ENCODE results near the gene CDK6. TPM values are rescaled to one million over a fixed set of nuclear protein-coding genes. Genes with fewer than 3 reads are reported as not detected.

The CDK6 gene
- total RNA-seq, 4 donors from 2014 or later: 58.1 to 79.1 (median 68.3) TPM

DNA sequence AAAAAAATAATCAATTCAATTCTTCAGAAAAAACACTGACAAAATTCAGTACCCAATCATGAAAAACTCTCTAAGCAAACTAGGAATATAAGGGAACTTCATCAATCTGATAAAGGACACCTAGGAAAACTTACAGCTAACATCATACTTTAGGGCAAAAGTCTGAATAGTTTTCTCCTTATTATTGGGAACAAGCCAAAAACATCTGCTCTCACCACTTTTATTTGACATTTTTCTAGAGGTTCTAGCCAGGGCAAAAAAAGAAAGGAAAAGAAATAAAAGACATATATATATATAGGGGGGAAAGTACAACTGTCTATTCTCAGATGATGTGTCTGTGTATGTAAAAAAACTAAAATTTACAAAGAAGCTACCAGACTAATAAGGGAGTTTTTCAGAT lies 19.0 kb downstream of the CDK6 start:
- Histone ChIP-seq H3K9me3 (no peaks in the 10 kb centered on the region), H3K27me3 (no peaks in the 10 kb centered on the region), H3K36me3 (no peaks in the 10 kb centered on the region), H3K4me1 (peaks cover 6% of the 10 kb centered on the region), H3K4me3 (no peak overlapping the region), H3K27ac (no peak overlapping the region)
- TF ChIP-seq, protein P1, sequence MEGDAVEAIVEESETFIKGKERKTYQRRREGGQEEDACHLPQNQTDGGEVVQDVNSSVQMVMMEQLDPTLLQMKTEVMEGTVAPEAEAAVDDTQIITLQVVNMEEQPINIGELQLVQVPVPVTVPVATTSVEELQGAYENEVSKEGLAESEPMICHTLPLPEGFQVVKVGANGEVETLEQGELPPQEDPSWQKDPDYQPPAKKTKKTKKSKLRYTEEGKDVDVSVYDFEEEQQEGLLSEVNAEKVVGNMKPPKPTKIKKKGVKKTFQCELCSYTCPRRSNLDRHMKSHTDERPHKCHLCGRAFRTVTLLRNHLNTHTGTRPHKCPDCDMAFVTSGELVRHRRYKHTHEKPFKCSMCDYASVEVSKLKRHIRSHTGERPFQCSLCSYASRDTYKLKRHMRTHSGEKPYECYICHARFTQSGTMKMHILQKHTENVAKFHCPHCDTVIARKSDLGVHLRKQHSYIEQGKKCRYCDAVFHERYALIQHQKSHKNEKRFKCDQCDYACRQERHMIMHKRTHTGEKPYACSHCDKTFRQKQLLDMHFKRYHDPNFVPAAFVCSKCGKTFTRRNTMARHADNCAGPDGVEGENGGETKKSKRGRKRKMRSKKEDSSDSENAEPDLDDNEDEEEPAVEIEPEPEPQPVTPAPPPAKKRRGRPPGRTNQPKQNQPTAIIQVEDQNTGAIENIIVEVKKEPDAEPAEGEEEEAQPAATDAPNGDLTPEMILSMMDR (IDR thresholded peaks at IDR 0.05): no peak
- no peak for TF ChIP-seq EP300 (IDR thresholded peaks at IDR 0.05)
- no peak for TF ChIP-seq POLR2A (IDR thresholded peaks at IDR 0.05)
- TF ChIP-seq POLR2AphosphoS5 (IDR thresholded peaks at IDR 0.05): no peak
- DNase-seq (ENCODE audit: low spot score in 2 of 2): no peak

DNA sequence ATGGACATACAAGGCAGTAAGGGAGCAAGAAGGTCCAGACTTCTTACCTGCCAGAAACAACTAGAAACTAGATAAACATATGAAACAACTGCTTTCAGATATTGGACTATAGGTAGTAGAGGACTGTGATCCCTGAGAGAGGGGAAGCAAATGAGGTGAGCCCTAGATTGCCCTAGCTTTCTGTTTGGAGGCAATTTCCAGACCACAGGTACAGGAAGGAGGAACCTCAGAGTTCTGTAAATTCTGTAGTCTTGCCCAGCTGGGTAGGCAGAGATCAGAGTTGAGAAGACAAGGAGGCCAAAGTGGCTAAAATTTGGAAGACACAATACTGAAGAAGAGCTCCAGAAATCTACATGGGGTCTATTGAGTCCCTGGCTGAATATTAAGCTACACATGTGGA lies 21.0 kb downstream of the CDK6 start:
- Histone ChIP-seq H3K4me1 (peaks cover 6% of the 10 kb centered on the region), H3K27ac (no peak overlapping the region), H3K36me3 (no peaks in the 10 kb centered on the region), H3K27me3 (no peaks in the 10 kb centered on the region), H3K9me3 (no peaks in the 10 kb centered on the region), H3K4me3 (no peak overlapping the region)
- TF ChIP-seq EP300 (IDR thresholded peaks at IDR 0.05) (no peak), POLR2A (IDR thresholded peaks at IDR 0.05) (no peak), POLR2AphosphoS5 (IDR thresholded peaks at IDR 0.05) (no peak)
- TF ChIP-seq, protein P1 (IDR thresholded peaks at IDR 0.05): no peak
- DNase-seq (ENCODE audit: low spot score in 2 of 2): no peak

DNA sequence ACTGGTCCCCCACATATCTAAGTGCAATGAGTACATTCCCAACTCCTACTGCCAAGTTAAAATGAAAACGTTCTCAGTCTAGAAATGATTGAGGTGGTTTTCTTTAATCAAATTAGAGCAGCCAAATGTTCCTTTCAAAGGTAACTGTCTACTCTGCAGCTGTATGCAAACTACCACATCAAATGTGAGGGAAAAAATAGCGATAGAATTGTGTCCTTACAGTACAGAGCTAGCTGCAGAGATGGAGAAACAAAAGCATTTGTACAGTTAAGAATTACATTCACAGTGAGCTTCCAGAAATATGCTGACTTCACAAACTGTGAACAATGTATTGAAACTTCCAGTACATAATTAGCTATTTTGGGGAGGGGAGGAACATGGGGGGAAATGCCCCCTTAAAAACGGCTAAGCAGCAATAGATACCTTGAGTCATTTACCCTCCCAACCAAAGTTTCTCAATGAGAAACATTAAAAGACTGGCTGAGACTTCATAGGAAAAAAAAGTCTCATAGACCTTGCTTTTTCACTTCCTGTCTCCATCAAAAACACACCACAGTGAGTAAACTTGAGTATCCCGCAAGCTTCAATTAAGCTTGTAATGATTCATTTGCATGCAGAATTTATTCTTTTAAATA lies 22.9 kb downstream of the CDK6 start:
- no peaks in the 10 kb centered on the region for H3K9me3 ChIP-seq
- DNase-seq (ENCODE audit: low spot score in 2 of 2): no peak
- TF ChIP-seq, protein P1 (IDR thresholded peaks at IDR 0.05): no peak
- TF ChIP-seq POLR2A (IDR thresholded peaks at IDR 0.05): no peak
- no peak for TF ChIP-seq EP300 (IDR thresholded peaks at IDR 0.05)
- TF ChIP-seq POLR2AphosphoS5 (IDR thresholded peaks at IDR 0.05): no peak
- peaks cover 16% of the 10 kb centered on the region for H3K4me1 ChIP-seq
- WGBS: 34% methylated on average over 4 of the region's 4 CpGs
- no peaks in the 10 kb centered on the region for H3K36me3 ChIP-seq
- H3K27ac ChIP-seq: no peak overlapping the region
- H3K4me3 ChIP-seq: no peak overlapping the region
- H3K27me3 ChIP-seq: no peaks in the 10 kb centered on the region

DNA sequence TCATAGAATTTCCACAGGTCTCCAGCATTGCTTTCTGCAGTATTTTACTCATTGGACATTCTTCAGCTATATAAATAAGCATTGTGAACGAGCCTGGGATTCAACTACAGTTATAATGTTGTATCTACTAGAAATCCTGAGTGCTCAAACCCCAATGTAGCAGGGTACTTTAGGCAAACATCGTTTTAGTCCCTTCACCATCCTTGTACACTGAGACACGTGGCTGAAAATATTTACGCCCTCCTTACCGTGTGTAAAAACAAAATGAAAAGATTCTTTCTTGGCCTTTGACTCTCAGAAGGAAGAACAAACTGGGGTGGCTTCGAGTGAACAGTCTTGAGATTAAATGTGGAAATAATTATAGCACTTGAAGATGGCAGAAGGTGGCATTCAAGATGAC lies 25.2 kb downstream of the CDK6 start:
- Histone ChIP-seq H3K9me3 (no peaks in the 10 kb centered on the region), H3K27me3 (no peaks in the 10 kb centered on the region), H3K4me1 (peaks cover 27% of the 10 kb centered on the region), H3K36me3 (no peaks in the 10 kb centered on the region), H3K4me3 (no peak overlapping the region), H3K27ac (no peak overlapping the region)
- 93% methylated on average over 6 of the region's 6 CpGs for WGBS
- no peak for DNase-seq (ENCODE audit: low spot score in 2 of 2)
- TF ChIP-seq, protein P1 (IDR thresholded peaks at IDR 0.05): no peak
- TF ChIP-seq POLR2A (IDR thresholded peaks at IDR 0.05) (no peak), EP300 (IDR thresholded peaks at IDR 0.05) (no peak), POLR2AphosphoS5 (IDR thresholded peaks at IDR 0.05) (no peak)

DNA sequence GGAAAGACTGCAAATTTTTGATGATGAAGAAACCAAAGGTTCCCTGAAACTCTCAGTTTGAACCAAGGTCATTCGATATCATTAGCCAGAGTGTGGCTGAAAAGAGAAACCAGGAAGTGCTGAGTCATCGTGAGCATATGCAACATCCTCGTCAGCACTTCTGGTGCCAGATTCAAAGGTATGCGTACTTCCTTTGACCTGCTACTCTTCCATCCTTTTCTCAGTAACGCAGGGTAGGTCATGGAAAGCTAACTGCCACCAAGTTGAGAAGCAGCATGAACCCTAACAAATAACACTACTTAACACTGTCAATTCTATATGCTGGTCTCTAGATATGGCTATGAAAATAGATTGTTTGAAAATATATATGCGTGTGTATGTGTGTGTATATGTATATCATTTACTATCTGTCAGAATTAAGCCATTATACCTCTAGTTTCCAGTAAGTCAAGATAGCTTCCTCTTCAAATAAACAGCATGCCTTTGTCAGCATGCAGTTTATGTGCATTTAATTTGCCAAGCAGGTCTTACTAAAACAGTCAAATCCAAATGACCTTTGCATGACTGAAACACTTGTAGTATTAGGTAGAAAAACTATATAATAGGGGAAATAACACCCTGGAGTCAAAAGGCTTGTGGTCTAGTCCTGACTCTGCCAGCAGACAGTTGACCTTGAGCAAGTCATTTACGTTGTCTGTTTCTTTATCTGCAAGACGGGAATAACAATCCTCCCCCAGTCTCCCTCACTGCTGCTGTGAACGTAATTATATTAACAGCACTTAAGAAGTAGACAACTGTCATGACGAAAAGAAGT lies 26.4 kb downstream of the CDK6 start:
- Histone ChIP-seq H3K4me1 (peaks cover 29% of the 10 kb centered on the region), H3K4me3 (no peak overlapping the region), H3K36me3 (no peaks in the 10 kb centered on the region), H3K27ac (peak overlapping the region; percentile 31), H3K9me3 (no peaks in the 10 kb centered on the region), H3K27me3 (no peaks in the 10 kb centered on the region)
- peak in 2 of 3 donors; percentile 49 to 51 for TF ChIP-seq POLR2AphosphoS5 (IDR thresholded peaks at IDR 0.05)
- TF ChIP-seq POLR2A (IDR thresholded peaks at IDR 0.05): no peak
- no peak for DNase-seq (ENCODE audit: low spot score in 2 of 2)
- 50% methylated on average over 10 of the region's 10 CpGs for WGBS
